ENCODE data around the gene TSPAN17.

The TSPAN17 gene

DNA sequence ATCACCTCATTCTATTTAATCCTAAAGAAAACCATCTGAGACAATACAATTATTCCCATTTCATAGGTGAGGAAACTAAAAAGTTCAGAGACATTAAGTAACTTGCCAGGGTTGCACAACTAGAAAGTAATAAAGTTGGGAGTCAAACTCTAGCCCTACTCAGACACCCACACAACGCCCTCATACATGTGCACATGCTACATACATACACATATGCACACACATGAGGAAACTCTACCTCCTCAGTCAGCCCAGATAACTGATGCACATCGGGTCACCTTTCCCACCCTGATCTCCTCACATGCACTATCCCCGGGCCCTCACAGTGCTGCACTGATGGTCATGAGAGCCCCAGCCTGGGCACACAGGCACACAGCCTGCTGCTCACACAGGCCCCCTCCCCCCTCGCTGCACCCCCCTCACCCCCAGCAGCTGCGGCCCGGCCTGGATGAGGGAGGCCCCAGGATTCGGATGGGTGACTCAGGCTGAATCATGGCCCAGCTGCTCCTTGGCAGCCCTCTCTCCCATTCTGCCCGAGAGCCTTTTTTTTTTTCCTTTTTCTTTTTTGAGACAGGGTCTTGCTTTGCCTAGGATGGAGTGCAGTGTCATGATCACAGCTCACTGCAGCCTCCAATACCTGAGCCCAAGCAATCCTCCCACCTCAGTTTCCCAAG lies 32.3 kb upstream of the TSPAN17 start:
- TF ChIP-seq POLR2A (IDR thresholded peaks at IDR 0.05; ENCODE audit: low read length) (no peak), GATA1 (IDR thresholded peaks at IDR 0.05; ENCODE audit: low read depth, low read length) (no peak)
- no peak for DNase-seq

DNA sequence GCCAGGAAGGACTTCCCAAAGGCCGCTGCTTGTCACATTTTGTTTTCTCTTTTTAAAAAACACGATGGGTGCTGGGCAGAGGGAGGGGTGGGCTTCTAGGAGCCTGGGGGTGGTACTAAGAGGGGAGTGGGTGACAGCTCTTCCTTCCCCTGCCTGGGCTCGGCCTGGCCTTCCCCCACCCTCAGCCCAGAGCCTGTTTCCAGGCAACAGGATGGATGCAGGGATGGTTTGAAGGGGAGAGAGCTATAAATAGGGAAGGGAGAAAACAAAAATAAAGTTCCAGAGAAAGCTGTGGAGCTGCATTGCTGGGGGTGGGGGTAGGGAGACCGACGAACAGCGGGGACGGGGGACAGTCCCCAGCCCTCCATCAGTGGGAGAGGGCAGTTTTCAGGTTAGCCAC lies 30.8 kb upstream of the TSPAN17 start:
- DNase-seq, result no peak
- no peak for TF ChIP-seq POLR2A (IDR thresholded peaks at IDR 0.05; ENCODE audit: low read length)
- TF ChIP-seq GATA1 (IDR thresholded peaks at IDR 0.05; ENCODE audit: low read depth, low read length), result no peak

DNA sequence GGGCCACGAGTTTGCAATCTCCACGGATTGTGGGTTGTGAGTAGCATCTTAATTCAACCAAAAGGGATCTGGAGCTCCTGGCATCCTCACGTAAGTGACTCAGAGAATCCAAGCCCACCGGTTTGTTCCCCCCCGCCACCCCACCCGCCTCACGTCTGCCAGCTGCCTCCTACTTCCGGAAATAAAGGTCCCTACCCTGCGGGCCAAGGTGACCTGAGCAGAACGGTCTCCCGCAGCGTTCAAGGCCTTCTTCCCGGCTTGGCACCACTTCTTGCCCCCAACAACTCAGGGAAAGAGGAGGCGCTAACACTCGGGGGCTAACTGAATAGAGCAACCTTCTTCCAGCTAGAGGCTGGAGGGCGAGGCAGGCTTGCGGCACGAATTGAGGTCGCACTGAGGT lies 28.5 kb upstream of the TSPAN17 start:
- TF ChIP-seq GATA1 (IDR thresholded peaks at IDR 0.05; ENCODE audit: low read depth, low read length) (no peak), POLR2A (IDR thresholded peaks at IDR 0.05; ENCODE audit: low read length) (no peak)
- DNase-seq, result no peak

DNA sequence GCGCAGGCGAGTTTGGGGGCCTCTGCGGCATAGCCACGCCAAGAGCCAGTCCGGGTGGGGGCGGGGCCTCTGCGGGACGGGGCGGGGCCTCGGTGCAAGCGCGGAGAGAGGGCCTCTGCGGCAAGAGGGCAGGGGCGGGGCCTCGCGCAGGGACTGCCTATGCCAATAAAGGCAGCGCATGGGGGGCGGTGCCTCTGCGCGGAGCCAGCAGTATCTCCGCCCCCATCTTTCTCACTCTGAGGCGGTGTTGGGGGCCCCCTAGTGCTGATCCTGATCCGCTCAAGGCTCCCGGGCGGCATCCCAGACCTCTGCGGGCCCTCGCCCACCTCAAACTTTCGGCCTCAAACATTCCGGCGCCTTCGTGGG lies 28.1 kb upstream of the TSPAN17 start:
- peak; percentile 91 to 94 for DNase-seq
- TF ChIP-seq GATA1 (IDR thresholded peaks at IDR 0.05; ENCODE audit: low read depth, low read length) (no peak), POLR2A (IDR thresholded peaks at IDR 0.05; ENCODE audit: low read length) (no peak)

DNA sequence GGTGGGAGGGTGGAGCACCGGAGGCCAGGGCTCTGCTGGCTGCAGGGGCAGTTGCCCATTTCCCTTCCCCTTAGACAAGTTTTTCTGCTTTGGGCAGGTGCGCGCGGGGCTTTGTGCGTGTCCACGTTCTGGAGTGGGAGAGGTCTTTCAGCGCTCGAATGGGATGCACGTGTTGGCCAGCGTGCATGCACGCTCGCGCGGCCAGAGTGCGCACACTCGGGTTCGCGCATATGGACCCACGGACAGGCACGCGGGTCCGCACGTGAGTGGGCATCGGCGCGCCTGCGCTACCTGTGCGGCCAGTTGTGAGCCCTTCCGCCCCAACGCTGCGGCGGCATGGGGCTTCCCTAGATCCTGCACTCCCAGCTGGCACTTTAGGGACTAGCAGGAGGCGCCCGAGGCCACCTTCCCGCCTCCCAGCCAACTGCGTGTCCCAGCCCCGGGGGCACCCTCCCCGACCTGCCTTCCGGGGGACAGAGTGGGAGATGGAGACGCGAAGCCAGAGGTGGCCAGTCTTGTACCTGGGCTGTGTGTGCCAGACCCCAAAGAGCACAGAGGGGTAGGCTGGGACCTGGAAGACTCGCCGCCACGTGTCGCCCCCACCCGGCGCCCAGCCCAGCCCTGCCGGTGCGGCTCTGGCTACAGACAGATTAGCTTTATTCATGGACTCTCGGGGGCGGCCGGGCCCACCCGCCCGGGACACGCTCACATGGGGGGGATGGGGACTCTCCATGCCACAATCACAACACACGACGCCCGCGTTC lies 27.5 kb upstream of the TSPAN17 start:
- DNase-seq, result no peak
- TF ChIP-seq GATA1 (IDR thresholded peaks at IDR 0.05; ENCODE audit: low read depth, low read length), result no peak
- TF ChIP-seq POLR2A (IDR thresholded peaks at IDR 0.05; ENCODE audit: low read length), result no peak

DNA sequence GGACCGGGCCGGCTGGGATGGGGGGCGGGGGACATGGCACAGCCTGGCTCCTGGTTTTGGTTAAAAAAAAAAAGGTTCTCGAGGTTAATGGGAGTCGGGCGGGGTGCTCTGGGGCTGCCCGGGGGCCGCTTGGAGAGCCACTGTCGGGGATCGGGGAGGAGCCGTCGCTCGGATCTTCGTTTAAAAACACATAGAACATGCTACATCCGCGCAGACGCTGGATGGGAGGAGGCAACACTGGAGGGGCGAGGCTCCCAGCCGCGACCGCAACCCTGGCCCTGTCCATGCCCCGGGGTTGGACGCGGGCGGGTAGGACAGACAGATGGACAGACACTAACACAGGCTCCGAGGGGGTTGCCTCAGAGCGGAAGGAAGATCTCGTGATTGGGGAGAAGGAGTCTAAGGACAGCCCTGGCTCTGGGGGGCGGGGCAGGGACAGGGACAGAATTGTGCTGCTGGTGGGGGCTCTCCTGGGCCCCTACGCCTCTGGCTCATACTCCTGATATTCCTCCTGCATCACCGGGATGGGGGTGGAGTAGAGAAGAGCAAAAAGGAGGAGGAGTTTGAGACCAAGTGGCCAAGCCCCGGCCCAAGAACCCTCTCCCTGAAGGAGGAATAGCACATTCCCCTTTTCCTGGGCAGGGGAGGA lies 26.8 kb upstream of the TSPAN17 start:
- TF ChIP-seq POLR2A (IDR thresholded peaks at IDR 0.05; ENCODE audit: low read length) (no peak), GATA1 (IDR thresholded peaks at IDR 0.05; ENCODE audit: low read depth, low read length) (no peak)
- peak in 1 of 2 experiments; percentile 22 for DNase-seq

DNA sequence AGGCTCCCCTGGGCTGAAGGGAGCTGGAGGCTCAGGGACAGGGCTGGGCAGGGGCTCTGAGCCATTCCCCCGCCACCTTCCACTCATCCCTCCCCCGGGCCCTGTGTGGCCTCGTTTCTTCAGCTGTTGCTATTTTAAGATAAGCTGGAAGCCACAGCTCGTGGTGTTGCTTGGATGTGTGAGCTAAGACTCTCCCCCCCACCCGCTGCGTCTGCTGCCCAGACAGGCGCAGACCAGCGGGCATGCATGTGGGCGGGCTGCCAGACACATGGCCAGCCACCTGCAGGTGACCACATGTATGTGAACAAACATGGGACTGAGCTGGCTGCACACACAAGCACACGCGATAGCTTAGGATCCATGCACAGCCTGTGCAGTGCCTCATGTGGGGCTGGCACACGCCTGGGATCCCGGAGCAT lies 25.6 kb upstream of the TSPAN17 start:
- no peak for DNase-seq
- no peak for TF ChIP-seq POLR2A (IDR thresholded peaks at IDR 0.05; ENCODE audit: low read length)

DNA sequence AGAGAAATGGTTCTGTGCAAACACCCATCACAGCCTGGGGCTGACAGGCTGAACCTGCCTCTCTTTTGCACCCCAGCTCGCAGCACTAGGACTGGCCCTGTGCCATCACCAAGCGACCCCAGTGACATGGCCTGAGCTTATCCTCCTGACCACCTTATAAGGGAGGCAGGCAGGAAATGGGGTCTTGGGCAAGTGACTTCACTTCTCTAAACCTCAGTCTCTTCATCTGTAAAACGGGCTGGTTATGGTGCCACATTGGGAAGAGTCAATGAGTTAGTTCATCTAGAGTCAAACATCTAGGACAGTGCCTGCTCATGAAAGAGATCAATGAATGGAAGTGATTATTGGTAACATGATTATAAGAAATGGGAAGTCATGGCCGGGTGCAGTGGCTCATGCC lies 23.1 kb upstream of the TSPAN17 start:
- TF ChIP-seq POLR2A (IDR thresholded peaks at IDR 0.05; ENCODE audit: low read length) (no peak), GATA1 (IDR thresholded peaks at IDR 0.05; ENCODE audit: low read depth, low read length) (no peak)

DNA sequence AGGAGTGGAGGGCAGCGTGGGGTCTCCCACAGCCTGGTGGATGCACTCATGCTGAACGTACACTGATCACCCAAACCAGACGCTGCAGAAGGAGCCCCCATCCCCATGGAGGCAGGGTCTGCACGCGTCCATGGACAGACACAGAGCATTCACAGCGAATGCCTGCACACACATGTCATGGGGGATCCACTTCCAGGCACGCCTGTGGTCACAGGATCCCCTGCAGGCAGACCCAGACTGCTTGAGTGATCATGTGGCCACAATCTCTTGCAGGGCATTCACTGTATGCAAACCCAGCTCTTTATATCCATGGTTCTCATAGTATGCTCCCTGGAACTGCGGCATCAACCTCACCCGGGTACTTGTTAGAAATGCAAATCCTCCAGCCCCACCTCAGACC lies 22.3 kb upstream of the TSPAN17 start:
- TF ChIP-seq GATA1 (IDR thresholded peaks at IDR 0.05; ENCODE audit: low read depth, low read length) (no peak), POLR2A (IDR thresholded peaks at IDR 0.05; ENCODE audit: low read length) (no peak)
- DNase-seq, result no peak

More for the DNA sequence above, 23.1 kb upstream of the TSPAN17 start:
- DNase-seq, result no peak

DNA sequence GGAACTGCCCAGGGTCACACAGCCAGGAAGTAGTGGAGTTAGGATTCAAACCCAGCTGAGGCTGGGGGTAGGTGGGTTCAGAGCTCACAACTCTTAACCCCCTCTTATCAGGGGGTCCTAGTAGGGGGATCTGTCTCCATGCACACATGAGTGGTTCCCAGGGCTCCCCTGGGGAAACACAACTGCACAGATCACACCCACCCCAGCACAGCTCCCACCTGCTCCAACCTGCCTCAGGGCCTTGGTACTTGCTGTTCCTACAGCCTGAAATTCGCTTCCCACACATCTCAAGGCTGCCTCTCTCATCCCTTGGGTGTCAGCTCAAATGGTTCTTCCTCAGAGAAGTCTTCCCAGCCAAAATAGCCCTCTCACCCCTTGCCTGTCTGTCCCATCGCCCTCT lies 21.8 kb upstream of the TSPAN17 start:
- TF ChIP-seq GATA1 (IDR thresholded peaks at IDR 0.05; ENCODE audit: low read depth, low read length), result no peak
- TF ChIP-seq POLR2A (IDR thresholded peaks at IDR 0.05; ENCODE audit: low read length), result no peak
- DNase-seq, result no peak

DNA sequence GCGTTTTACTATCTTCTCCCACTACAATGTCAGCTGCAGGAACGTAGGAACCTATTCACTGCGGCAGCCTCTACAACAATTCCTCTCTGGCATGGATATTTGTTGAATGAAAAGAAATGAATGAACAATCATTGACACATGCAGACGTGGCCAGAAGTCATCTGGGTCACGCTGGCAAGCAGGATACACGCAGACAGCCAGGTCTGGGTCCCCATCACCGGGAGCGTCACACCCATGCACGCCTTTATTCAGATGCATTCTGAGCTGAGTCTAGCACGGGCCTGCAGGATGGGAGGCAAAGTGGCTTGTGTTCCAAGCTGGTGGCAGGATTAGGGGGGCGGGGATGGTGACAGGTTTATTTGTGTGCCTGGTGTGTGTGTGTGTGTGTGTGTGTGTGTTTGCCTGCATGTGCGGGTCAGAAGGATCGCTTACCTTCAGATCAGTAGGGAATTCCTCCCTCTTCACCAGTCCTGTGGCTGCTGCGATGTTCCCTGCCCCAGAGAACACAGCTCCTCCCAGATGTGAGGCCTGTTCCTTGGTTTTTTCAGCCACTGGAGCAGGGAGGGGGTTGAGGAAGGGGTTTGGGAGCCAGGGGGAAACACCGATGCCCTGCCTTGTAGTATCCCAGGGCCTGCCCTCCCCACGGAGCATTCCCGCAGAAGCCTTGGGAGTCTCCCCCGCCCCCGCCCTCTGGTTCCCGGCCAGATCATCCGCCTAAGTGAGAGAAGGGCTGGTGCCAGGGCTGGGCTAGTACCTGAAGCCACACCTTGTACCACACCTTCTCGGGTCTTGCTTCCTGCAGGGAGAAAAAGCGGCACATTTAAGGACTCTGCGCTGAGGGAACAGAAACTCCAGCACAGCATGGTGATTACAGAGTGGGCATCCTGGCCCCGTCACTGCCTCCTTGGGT lies 21.1 kb upstream of the TSPAN17 start:
- TF ChIP-seq POLR2A (IDR thresholded peaks at IDR 0.05; ENCODE audit: low read length) (no peak), GATA1 (IDR thresholded peaks at IDR 0.05; ENCODE audit: low read depth, low read length) (no peak)
- DNase-seq, result no peak

DNA sequence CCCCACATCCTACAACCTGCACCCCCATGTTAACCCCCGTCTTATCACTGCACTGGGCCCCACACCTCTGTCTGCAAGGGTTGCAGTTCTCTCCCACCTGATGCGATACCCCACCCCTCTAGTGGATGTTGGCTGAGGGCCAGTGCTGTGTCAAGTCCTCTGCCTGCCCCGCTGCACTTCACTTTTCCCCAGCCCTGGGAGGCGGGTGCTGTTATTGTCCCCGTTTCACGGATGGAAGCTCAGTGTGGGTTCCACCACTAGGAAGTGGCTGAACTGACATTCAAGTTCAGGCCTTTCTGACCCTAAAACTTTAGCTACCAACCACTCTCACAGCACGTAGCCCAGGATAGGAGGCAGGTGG lies 20.4 kb upstream of the TSPAN17 start:
- no peak for DNase-seq
- TF ChIP-seq GATA1 (IDR thresholded peaks at IDR 0.05; ENCODE audit: low read depth, low read length) (no peak), POLR2A (IDR thresholded peaks at IDR 0.05; ENCODE audit: low read length) (no peak)

DNA sequence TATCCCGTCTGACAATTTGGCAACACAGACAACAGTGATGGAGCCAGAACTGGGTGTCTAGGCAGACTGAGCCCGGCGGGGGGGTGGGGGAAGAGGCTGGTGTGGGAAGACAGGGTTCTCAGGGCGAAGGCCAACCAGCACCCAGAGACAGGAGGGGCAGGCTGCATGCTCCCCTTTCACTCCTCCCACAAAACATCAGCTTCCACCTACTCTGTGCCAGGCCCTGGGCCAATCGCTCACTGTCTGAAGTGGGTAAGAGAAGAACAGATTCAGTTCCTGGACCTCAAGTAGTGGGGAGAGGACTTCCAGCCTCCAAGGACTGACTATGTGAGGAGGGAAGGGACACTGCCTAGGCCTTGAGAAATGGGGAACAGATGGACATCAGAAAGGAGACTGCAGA lies 19.7 kb upstream of the TSPAN17 start:
- no peak for TF ChIP-seq POLR2A (IDR thresholded peaks at IDR 0.05; ENCODE audit: low read length)

More for the DNA sequence above, 19.7 kb upstream of the TSPAN17 start:
- DNase-seq, result no peak
